ENCODE data around the gene MCF2L.

MCF2L gene

DNA sequence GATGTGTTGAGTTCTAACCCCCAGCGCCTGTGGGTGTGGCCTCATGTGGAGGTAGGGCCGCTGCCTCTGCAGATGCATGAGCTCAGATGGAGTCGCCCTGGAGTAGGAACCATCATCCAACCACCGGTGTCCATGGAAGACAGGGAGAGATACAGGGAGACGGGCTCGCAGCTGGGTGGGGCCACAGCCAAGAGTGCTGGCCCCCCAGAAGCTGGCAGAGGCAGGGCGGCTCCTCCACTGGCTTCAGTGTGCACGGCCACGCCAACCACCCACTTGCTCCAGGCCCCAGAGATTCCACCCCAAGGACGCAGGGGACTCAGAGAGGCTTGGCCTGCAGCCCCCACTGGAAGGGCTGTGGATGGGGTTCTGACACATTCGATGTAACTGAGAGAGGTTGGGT lies 5.4 kb upstream of the MCF2L start:
- no peak for DNase-seq

DNA sequence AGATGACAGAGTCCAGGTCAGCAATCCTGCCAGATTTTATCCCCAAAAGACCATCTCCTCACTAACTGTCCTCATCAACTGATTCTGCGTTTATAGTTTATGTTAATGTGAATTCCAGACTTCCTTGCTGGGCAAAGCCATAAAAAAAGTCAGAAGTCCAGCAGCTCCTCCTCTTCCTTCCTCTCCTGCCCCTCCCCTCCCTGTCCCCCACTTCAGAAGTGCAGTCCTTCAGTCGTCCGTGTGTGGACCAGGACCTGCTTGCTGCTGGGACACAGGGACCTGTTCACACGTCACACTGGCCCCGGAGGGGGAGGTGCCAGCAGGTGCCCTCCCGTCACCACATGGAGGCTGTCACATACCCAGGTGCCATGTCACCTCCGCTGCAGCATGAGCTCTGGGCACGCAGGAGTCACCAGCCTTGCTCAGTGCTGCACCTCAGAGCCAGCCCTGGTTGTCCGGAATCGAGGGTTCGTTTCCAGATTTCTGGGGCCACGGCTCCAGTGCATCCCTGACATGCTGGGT lies 4.0 kb upstream of the MCF2L start:
- no peak for DNase-seq

DNA sequence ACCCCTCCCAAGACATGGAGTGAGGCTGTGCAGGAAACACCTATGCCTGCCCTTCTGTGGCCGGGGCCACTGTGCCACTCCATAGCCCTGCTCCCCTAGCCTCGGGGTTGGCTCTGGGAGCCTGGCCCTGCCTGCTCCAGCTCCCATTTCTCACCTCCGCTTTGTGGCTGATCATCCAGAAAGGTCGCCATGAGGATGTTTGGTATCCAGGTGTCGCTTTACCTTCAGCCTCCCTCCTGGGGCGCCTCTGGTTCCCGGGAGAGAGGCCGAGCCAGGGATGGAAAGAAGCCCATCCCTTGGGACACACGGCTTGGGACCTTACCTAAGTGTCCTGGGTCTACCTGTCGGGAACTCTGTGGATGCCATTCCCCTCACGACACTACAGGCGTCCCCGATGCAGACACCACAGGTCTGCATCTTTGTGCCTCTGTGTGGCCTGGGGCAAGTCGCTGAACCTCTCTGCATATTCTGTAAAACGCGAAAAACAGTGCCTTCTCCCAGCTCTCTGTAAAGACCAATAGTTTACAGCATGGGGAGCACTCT lies 3.4 kb upstream of the MCF2L start:
- DNase-seq, result no peak

DNA sequence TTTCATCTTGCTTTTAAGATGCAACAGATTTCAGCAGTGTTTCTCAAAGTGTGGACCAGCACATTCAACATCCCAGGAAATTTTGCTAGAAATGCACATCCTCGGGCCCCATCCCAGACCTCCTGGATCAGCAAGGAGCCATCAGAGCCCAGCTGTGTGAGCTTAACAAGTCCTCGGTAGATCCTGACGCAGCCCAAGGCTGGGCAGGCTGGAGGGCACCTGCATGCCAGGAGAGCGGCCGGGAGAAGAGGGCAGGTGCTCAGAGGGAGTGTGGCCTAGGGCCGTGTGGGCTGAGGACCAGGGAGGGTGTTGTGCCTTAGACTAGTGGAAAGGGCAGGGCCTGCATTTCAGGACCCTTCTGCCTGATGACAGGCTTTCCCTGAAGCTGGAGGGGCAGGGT lies 2.2 kb upstream of the MCF2L start:
- no peak for DNase-seq

DNA sequence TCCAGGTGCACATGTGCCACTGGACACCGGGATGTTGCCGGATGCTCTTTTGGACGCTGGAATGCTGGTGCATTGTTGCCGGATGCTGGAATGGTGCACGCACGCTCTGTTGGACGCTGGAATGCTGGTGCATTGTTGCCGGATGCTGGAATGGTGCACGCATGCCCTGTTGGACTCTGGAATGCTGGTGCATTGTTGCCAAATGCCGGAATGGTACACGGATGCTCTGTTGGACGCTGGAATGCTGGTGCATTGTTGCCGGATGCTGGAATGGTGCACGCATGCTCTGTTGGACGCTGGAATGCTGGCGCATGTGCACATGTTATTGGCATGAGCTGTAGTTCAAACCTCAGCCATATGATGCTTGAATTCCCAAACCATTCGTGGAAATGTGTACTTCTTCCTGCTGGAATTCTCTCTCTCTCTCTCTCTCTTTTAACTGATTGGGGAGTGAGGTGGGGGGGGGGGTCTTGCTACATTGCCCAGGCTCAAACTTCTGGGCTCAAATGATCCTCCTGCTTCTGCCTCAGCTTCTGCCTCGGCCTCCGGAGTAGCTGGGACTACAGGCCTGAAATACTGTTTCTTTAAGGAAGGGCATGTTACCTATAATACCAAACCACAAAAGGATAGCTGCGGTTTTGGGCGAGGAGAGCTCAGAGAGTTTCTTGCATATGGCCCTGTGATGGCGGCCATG lies 1.2 kb upstream of the MCF2L start:
- no peak for DNase-seq

DNA sequence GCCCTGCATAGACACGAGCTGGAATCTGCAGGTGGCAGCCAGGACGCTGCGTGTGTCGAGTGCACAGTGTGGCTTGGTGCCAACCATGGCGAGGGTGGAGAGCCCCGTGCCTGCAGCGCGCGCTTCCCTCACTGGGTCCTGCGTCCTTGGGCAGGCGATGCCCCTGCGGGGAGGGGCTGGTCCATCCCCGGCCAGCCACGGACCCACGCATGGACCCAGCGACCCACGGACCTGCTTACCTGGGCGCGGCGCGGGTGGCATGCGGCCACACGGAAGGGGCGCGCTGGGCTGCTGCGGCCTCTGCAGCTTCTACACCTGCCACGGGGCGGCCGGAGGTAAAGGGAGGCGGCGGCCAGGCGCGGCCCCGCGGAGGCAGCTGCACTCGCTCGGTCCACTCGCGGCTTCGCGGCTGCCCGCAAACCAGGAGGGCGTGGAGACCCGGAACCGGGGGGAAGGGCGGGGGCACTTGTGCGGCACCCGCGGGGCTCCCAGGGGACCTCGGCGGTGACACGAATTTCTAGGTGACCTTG lies 569 bp upstream of the MCF2L start:
- no peak for DNase-seq

DNA sequence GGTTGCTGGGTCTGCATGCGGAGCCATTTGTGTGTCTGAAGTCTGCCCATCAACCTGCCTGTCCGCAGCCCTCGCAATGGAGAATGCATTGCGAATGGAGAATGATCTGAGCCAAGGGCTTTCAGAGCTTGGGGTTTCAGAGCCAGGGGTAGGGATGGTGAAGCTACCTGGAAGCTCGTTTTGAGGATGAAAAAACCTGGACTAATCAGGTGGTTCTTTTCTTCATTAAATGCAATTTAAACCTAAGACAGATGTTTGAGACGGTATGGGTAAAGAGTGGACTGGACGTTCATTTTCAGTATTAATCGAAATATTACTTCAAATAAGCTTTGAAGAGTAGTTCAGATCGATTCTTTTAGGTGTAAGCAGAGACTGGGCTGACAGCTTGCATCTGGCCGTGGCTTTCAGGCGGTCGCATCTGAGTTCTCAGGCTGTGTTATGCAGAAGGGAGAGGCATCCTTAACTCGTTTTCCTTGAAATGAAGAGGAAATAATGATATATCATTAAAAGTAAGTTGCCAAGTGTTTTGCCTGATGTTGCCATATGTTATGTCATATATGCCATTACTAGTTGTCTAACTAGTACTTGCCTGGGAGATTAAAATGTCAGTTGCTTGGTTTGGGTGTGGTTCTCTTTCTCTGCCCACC lies 801 bp downstream of the MCF2L start:
- no peak for DNase-seq

DNA sequence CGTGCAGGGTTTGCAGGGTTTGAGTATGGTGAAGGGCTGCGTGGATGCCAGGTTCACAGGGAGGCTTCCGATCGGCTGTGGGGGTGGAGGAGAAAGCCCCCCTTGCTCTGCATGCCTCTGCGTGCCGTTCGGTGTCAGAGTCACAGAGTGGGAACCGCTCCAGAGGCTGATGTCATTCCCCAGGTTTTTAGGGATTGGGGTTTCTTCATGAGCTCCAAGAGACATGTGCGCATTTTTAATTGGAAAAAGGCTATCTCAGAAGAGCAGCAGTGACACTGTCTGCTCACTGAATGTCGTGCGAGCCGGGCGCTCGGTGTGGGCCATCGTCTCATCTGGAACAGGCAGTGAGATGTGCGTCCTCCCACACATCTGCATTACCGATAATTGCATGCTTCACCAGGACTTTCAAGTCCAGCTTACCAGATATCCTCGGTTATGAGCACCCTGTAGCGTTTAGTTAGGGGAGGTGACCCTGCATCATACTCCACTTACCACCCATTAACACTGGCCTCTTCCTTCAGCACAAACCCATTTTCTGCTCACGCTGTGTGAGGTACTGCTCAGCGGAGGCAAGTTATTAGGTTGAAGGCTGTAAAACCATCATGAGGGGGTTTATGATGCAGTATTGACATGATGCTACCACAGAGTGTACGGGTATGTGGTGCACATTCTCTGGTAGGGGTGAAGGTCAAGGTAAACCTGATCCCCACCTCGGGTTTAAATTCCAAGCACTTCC lies 1.7 kb downstream of the MCF2L start:
- no peak for DNase-seq

DNA sequence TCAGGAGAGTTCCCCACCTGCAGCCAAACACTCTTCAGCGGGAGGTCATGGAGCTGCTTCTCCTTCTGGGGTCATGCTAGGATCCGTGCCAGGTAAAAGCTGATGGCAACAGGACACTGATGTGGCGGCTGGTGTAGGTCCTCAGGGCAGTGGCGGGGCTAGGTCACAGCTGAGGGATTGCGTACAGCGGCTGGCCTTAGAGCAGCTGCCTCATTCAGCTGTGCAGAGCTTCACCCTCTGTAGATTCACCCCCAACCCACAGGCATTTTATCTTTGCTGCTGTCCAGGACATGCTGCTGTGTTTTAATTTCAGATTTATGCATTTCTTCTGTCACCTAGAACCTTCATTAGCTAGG lies 2.3 kb downstream of the MCF2L start:
- no peak for DNase-seq

DNA sequence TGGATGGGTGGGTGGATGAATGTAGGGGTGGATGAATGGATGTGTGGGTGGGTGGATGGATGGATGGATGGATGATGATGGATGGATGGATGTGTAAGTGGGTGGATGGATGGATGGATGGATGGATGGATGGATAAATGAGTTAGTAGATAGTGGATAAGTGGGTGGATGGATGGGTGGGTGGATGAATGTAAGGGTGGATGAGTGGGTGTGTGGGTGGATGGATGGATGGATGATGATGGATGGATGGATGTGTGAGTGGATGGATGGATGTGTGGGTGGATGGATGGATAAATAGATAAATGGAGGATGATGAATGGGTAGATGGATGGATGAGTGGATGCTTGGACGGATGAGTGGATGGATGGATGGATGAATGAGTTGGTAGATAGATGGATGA lies 3.2 kb downstream of the MCF2L start:
- no peak for DNase-seq

DNA sequence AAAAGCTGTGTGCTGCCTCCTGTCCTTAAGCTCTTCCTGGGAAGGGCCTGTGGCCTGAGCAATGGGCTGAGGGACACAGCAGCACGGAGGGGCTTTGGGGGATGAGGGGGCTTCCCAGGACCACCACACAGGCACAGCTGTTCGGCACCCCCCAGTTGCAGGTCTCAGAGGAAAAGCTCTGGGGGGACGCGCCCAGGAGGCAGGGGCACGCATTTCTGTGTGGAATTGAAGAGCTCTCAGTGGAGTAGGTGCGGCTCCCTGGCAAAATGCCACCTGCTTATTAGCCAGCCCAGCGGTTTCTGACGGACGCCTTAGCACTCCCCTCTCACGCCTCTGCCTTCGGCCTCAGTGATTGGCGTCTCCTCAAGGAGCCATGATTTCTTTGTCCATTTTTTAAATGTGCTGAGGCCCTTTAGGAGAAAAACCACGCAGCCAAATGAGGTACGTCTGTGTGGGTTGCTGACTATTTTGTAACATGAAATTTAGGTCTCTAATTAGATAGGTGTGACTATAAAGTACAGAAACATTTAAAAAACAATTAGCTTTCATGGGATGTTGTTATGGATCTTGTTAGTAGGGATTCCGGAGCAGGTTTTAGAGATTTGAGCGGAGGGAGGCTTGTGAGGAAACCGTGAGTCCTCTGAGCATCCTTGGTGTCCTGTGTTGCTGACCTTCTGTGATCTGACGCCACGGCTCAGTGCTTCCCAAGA lies 4.0 kb downstream of the MCF2L start:
- DNase-seq, result no peak

DNA sequence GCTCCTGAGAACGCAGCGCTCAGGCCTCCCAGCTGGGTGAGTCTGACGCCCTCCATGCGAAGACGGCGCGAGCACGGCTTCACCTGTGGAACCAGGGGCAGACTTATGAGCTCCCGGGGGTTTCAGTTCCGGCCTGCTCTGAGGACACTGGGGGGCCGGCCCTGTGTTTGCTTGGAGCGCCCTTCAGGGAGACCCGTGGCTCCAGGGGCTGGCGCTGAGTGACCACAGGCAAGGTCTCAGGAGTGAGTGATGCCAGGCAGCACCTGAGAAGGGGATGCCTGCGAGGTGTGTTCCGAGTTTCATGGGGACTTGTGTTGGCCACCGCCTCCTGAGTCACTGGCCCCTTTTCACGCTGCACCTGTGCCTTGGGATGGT lies 4.5 kb downstream of the MCF2L start:
- no peak for DNase-seq

DNA sequence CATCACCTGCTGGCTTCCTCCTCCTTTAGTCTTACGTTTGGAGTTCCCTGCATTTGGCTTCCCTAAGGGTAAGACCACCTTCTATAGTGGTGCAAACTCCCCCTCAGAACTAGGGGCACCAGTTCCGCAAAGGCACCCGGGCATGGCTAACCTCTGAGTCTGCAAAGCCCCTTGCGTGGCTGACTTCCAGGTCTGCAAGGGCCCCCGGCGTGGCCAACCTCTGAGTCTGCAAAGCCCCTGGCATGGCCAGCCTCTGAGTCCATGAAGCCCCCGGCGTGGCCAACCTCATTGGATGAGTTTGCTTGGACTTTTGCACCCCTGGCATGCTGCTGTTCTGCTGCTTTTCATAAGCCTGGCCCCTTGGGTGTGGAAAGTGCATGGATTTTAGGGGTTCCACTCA lies 5.1 kb downstream of the MCF2L start:
- no peak for DNase-seq

DNA sequence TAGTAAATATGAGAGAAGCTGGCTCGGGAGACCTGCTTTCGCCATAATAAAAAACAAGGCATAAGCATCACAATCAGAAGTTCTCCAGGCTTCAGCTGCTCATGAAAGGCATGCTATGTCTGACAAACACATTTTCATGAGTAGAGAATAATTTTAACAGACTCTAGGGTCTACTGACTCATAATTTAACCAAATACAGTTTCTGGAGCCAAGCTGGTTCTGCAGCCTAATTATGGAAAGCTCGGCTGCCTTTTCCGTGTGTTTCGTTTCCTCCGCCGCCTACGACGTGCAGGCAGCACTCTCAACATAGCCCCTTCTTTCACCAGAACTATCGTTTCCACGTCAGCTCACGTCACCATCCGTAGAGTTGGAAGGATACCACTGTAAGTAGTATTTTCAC lies 5.7 kb downstream of the MCF2L start:
- DNase-seq, result no peak

DNA sequence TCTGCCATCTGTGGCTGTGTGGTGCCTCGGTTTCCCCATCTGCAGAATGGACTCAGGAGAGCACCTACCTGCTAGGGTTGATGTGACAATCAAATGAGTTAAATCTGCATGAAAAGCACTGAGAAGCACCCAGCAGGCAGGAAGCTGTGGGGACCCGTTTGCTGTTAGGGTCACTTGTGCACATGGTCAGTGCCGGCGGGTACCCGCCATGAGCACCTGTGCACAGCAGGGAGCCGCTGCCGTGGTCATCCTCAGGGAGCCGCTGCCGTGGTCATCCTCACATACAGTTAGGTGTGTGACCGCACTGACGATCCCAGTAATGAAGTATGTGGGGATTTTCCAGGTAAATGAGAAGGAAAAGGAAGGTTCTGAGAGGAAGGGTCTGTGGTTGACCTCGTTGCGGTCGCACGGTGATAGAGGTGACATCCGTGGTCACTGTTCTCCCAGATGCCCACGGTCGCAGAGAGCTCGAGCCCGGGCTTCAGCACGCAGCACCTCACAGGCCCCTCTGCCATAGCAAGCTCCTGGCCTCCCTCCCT lies 6.5 kb downstream of the MCF2L start:
- DNase-seq, result no peak

DNA sequence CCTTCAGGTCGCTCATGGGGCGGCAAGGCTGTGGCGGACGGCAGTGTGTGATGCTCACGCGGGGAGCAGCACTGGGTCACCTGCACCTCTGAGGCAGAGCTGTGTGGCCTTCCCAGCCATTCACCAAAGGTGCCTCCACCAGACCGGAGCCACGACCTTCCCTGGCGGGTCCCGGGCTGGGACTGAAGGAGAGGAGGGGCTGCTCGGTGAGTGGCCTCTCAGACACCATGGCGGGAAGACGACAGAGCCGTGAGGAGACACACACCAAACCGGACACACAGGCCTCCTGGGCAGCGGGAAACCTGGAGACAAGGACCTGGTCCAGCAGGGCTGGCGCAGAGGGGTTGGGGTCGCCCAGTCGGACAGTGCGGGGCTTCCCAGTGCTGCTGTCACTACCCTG lies 7.5 kb downstream of the MCF2L start:
- DNase-seq, result no peak

DNA sequence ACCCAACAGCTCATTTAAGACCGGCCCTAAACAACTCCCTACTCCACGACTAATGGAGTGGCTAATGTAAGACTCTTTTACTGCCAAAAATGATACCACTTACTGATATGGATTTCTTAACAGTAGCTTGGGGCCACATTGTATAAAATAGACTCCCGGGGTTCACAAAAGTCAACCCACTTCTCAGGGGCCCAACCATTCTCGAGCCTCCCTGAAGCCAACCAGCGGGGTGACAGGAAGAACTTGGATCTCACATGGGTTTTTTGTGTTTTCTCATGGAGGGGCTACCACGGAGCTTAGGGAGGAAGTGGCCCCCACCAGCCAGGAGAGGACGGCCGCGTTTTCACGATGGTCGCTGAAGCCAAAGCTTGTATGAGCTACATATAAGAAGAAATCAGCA lies 8.1 kb downstream of the MCF2L start:
- DNase-seq, result no peak

DNA sequence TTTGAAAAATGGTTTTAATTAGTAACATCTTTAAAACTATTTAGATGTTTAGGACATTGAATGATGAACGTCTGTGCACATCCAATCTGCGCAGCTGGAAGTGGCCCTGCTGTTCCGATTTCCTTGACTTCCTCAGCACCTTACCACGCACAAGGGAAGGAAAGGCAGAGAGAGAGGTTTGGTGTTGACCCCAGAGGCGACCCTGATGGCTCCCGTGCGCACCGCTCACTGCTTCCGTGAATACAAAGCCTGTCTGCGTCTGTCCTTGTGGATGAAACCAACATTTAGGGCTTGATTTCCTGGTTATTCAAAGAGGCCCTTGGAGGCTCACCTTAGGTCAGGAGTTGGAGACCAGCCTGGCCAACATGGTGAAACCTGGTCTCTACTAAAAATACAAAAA lies 8.5 kb downstream of the MCF2L start:
- no peak for DNase-seq

DNA sequence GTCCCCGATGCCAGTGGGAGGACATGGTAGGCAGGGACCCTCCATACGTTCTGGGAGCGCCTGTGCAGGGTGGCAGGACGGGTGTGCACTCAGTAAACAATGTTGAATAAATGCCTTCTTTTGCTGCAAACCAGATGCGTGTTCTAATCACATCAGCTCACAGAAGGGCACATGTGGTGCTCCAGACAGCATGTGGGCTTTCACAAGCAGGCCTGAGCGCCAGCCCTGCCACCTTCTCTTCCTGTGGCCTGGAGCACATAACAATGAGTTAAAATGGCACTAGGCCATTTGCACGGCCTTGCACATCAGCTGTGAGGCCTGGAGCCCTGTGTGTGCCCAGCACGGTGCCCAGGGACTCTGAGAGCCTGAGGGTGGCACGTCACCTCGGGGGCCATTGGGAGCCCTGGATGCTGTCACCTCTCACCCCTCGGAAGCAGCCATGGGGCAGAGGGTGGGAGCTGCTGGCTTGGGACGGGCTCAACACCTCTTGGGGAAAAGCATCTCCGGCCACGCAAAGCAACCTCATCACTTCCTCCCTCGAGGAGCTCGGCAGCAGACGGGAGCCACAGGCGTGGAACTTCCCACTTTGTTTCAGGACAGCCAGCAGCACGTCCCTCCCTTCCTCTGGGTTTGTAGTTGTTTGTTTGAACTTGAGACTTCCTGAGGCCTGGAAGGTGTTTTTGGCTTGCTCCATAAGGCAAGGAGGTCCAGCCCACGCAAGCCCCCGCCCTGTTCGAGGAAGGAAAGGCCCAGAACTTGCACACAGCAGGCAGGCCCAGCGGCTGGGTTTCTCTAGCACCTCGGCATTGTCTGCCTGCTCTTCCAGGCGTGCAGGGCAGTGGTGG lies 9.8 kb downstream of the MCF2L start:
- no peak for DNase-seq

DNA sequence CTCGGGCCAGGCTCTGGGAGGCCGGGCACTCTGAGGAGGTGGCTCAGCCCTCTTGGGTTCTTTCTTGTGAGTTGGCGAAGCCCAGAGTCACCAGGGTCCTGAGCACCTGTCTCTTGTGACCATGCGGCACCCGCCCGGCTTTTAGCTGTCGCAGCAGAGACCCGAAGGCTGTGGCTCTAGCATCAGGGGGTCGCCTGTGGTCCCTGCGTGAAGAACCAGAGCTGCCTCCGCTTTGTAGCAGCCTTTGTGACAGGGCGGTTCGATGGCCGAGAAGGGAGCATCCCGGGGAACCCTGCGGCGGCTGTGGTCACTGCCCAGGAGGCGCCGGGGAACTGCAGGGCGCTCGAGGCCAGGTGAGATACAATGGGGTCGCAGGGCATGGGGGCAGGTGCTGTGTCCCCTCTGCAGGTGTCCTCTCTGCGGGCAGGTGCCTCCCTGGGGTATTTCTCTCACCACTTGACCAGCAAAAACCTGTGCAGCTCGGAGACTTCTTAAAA lies 10.4 kb downstream of the MCF2L start:
- no peak for DNase-seq

DNA sequence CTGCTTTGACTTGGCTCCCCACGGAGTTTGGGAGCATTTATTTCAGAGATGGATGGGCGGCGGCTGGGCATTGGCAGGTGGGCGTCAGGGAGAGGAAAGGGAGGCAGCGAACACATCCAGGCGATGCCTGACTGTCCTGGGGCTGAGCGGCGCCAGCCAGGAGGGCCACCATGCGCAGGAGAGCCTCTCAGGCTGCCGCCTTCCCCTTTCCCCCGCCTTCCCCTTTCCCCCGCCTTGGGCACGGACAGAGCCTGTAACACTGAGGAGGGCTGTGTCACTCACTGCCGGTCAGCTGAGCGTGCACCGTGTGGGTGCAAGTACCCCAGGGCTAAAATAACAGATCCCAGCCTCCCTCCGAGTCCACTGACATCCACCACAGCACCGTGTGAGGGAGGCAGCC lies 11.4 kb downstream of the MCF2L start:
- no peak for DNase-seq

DNA sequence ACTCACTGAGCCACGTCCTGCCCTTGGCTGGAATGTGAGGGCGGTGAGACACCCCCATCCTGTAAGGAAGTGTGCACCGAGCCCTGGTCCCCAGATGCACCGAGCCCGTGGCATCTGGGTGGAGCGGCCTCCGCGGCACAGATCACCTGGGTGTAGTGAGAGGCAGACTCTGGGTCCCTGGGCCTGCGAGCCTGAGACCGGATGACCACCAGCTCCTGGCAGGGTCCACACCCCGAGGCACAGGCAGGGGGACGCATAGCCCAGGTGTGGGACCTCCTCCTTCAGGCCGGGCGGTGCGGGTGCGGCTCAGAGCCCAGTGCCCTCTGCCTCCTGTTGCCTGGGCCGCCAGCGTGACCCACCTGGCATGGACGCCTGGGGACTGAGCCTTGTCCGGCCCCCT lies 12.4 kb downstream of the MCF2L start:
- DNase-seq, result no peak

Data from OCI-M1 (cell line).